ENCODE measurements around the gene DYNLT4.
"Not testable (repeated sequence)": the region's sequence is repeated elsewhere in the genome, so short reads cannot be mapped to it uniquely, and the experiment has no call there.

Gene DYNLT4

DNA sequence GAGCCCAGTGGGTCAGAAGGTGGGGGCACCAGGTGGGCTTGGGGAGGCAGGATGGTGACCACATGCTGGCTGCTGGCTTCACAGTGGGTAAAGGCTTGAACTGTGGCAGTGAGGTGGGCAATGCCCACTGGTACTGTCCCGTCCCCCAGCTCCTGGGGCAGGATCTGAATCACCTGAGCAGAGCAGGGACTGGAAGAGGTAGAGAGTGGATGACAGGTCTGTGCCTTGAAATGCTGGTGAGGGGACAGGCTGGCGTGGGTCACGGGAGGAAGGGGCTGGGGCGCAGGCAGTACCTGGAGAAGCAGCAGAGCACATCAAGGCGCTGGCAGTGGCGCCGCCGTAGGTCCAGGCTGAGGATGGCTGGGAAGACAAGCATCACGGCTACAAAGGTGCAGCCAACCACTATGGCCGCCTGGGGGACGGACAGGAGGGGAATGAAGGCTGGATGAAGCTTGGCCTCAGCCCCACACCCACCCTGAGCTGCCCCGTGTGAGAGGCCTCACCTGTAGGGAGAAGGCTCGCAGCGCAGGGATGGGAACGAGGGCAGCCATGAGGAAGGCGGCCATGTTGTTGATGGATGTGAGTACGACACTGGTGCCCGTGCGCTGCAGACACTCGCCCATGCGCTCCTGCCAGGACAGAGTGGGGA, 21.0 kb upstream of the DYNLT4 start:
- no peak for DNase-seq

DNA sequence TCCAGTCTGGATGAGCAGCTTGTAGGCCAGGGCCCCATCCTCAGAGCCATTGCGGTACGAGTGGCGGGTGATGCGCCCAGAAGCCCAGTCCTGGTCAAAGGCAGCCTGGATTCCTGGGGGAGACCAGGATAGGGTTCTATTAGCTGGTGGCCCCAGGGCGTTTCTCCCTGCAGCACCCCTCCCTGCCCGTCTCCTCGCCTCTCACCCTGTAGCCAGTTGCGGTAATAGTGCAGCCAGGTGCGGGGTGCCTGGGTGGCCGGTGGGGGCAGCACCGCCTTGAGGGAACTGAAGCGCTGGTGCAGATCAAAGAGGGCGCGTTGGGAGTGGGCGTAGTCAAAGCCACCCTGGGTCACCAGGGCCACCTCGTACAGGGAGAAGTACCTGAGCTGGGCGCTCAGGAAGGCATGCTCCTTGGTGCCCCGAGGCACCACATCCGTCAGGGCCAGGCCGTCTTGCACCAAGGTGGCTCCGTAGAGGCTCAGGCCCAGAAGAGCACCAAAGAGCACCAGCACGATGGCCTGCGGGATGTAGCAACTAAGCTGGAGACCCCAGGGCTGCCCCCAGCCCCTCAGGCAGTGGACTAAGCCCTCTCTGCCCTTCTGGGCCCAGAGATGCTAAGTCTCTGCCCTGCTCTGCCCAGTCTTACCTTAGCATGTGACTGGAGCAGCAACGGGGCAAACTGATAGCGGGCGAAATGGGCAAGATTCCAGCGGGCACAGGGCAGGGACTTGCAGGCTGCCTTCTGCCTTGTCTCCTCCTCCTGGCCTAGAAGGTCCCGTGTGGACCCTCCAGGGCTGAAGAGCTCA, 20.2 kb upstream of the DYNLT4 start:
- DNase-seq = no peak

DNA sequence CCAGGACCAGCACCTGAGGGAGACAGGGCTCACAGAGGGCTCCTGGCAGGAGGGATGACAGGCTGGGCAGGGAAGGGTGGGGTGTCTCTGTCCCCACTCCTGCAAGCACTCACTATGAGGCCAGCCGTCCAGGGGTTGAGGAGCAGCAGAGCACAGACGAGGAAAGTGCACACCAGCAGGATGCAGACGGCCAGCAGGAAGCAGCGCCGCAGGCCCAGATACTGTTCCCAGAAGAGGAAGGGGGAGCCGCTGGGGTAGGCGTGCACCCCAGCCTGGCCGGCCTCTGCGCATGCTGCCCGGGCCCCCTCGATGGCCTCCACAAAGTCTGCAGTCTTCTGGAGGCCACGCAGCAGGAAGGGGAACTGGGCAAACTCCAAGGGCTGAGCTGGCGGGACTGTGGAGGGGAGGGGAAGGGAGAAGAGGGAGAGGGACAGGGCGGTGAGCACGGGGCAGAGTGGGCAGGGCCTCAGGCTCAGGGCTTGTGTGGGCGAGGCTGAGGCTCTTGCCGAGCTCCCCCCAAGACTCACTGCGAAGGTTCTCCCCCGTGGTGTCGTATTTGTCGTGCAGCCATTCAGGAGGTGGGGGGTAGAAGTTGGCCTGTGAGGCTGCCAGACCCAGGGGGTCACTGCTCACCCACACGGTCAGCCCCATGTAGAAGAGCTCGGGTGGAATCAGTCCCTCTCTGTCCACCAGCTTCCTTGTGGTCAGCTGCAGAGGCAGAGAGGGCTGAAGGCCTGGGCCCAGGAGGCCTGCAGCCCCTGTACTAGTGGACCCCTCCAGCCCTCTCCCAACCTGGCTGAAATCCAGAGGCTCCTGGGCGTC, 19.4 kb upstream of the DYNLT4 start:
- DNase-seq = no peak

DNA sequence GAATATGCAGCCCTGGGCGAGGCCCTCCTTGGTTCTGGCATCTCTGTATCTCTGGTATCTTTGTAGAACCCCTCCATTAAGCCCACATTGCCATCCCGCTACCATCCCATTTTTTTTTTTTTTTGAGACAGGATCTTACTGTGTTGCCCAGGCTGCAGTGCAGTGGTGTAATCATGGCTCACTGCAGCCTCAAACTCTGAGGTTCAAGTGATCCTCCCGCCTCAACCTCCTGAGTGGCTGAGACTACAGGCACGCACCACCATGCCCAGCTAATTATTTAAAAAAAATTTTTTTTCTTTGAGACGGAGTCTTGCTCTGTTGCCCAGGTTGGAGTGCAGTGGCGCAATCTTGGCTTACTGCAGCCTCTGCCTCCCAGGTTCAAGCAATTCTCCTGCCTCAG, 17.2 kb upstream of the DYNLT4 start:
- DNase-seq = not testable (repeated sequence)

- no peak for DNase-seq
These were observed 15.9 kb upstream of the DYNLT4 start for GRCh38 chr1:44822981-44823451.

DNA sequence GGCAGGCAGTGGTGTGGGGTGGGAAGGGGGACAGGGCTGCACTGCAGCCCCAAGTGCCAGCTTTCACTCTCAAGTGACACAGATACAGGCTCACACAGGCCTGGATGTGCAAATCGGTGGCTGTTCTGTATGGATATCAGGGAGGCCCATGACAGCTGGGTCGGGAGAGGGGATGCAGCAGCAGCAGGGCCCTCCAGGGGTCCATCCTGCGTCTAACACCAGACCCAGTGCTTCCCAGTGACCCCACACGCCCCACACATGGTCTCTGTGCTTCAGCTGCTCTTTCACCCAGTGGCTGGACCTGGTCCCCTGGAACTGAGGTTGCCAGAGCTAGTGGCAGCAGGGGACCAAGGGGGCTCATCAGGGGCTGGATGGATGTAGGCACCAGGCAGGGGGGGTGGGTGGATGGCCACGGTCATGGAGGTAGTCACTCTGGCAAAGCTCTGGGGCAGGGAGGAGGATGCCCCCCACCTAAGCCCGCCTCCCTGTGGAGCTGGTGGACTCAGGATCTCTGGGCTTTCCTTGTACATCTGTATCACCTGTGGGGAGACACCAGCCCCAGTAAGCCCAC, 15.1 kb upstream of the DYNLT4 start:
- DNase-seq = no peak

- no peak for DNase-seq
These were observed 14.1 kb upstream of the DYNLT4 start for GRCh38 chr1:44821240-44821715.

DNA sequence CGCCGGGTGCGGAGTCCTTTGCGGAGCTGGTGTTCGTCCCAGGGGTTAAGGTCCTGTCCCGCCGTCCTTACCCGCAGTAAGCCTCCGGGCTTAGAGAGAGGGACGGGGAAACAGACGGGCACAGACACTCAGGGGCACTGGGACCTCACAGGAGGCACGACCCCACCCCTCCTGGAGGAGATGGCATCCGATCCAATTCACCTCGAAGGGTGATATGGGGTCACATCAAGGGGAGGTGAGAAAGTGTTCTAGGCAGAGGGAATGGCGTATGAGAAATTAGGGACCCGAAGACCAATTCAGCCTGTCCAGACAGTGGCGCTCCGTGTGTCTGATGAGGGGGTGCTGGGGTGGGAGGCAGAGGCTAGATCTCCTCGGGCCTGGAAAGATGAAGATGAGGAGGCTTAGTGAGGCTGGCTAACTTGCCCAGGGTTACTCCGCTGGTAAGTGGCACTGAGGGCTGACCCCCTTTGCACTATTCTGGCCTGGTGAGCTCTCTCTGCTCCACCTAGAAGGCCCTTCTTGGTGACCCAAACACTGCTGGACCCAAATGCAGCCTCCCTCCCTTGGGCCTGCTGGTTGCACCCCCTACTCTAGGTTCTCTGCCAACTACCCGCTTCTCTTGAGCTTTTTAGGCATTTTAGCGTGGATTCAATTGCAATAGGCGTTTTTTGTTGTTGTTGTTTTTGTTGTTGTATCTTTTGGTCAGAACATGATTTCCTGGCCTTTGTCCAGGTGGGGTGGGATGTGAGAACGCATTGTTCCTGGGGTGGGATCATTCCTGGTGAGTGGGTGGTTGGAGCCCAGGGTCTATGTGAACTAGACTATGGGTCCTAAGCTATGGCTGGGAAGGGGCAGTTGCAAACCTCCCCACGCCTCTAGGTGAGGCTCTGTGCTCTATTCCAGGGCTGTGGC, 13.4 kb upstream of the DYNLT4 start:
- DNase-seq = no peak

GRCh38 chr1:44819608-44820327, 12.6 kb upstream of the DYNLT4 start:
- peak; percentile 96 for DNase-seq

GRCh38 chr1:44819196-44819607, 12.1 kb upstream of the DYNLT4 start:
- DNase-seq = peak; percentile 80

DNA sequence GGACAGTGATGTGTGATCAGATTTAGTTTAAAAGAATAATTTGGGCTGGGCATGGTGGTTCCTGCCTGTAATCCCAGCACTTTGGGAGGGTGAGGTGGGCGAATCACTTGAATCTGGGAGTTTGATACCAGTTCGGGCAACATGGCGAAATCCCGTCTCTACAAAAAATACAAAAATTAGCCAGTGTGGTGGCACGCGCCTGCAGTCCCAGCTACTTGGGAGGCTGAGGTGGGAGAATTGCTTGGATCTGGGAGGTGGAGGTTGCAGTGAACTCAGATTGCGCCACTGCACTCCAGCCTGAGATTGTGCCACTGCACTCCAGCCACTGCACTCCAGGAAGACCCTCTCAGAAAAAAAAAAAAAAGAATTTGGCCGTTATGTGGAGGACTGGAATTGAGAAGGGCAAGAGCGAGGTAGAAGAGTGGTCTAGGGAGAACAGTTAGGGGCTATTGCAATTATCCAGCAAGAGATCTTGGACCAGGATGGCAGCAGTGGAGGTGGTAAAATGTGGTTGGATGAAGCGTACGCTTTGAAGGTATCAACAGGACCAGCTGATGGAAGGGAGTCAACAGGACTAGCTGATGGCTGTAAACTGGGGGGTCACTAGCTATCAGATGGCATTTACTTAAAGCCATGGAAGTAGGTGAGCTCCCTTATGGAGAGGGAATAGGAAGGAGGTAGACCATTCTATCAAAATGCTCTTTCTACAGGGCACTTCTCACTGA, 10.8 kb upstream of the DYNLT4 start:
- DNase-seq = no peak

DNA sequence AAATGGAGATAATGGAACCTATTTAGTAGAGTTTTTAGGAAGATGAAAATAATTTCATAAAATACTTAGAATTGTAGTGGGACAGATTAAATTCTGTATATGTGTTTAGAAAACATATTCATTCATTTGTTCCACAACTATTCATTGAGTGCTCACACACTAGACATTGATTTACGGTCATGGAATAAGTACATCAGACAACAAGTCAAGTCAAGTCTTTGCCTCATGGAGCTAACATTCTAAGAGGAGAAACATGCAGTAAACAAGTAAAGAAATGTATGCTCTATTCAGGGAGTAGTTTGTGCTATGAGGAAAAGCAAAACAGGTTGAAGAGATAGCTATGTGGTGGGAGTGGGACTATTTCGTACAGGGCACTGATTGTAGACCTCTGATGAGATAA, 10.2 kb upstream of the DYNLT4 start:
- DNase-seq = no peak

GRCh38 chr1:44815926-44816325, 8.8 kb upstream of the DYNLT4 start:
- DNase-seq = not testable (repeated sequence)

- DNase-seq = no peak
These were observed 5.8 kb upstream of the DYNLT4 start for GRCh38 chr1:44812822-44813543.

- no peak for DNase-seq
These were observed 4.1 kb upstream of the DYNLT4 start for GRCh38 chr1:44811234-44811633.

DNA sequence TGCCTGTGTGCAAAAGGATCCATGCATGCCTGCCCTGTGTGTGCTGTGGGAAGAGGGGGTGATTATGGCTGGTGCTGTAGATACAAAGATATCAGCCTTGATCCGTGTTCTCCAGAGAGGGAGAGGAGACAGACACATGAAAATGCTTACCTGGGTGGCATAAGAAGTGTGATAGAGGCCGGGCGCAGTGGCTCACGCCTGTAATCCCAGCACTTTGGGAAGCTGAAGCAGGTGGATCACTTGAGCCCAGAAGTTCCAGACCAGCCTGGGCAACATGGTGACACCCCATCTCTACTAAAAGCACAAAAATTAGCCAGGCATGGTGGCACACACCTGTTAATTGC, 3.6 kb upstream of the DYNLT4 start:
- DNase-seq = not testable (repeated sequence)

DNA sequence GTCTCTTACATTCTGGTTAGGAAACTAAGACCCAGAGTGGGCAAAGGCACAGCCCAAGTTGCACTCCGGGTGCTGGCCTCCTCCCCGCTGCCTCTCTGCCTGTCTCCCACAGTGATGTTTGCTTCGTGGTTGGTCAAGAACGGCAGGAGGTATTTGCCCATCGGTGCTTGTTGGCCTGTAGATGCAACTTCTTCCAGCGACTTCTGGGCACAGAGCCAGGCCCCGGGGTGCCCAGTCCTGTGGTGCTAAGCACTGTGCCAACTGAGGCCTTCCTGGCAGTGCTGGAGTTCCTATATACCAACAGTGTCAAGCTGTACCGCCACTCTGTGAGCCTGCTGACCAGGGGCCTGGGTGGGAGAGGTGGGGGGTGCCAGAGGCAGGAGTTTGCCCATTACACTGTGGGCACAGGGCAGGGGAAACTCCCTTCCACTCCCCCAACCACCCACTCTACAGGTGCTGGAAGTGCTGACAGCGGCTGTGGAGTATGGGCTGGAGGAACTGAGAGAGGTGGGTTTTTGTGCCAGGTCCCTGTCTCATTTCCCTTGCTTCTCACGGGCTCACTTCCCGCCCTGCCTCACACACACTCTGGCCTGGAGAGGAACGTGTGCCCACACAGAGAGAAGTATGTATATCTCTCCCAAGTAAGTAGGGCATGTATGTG, 3.1 kb upstream of the DYNLT4 start:
- no peak for DNase-seq

DNA sequence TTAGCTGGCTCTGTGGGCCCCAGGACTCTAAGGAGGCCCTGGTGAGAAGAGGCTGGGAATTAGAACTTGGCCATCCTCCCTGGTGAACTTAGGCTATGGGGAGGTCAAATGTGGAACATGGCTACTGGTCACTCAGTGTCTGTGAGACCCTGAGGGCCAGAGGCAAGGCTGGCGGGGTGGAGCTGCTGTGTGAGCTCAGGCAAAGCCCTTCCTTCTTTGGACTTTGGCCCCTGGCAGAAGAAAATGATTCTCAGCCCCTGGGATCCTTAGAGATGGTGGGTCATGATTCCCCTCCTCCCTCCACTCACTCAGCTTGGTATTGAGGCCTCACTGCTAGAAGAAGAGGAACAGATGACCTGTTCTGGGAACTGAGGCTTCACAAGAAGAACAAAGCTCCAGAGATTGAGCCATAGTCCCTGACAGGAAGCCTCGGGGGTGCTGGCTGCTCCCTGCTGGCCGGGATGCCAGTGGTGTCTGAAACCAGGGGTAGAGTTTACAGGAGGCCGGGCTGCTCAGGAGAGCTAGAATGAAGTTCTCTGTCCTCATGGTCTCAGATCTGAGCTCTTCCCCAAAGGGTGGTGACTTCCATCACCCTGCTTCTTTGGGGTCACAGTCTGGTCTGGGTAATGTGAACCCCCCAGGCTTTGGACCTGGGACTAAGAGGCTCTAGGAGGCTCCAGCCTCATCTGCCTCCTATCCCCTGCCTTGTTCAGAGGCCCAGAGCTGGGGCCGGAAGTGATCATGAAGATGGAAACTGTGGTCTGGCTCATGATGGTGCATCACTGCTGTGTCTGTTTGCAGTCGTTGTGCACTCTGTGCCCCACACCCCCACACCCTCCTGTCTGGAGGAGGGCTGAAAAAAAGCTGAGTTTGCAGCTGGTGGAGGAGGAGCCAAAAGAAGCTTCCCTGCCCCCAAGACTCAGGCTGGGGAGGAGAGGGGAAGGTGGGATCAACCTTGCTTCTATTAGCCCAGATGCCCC, 2.1 kb upstream of the DYNLT4 start:
- no peak for DNase-seq
